ENCODE measurements around the gene PRR22. TPM values are rescaled to one million over a fixed set of nuclear protein-coding genes. Genes with fewer than 3 reads are reported as not detected.

The PRR22 gene
- total and polyA plus RNA-seq, 9 of the 15 experiments (the other 6 are each of a cell fraction or from before 2014, with no cell fraction given), result 0.03 to 12.0 (median 2.0) TPM; not detected in 1

GRCh38 chr19:5790559-5791520 is 6.3 kb upstream of the PRR22 start, which contains the start of gene DUS3L (continued):
- TF ChIP-seq MTF1 (CRISPR knock-in tag; IDR thresholded peaks at IDR 0.05; ENCODE audit: borderline replicate concordance) (no peak), PKNOX1 (IDR thresholded peaks at IDR 0.05) (peak; percentile 55), PTBP1 (IDR thresholded peaks at IDR 0.05; ENCODE audit: low read depth, low read length) (peak; percentile 49; the same call in 1 of the 2 replicates), PRPF4 (IDR thresholded peaks at IDR 0.05; ENCODE audit: insufficient read depth, low read depth, low read length, poor library complexity, severe bottlenecking) (peak; percentile 55), HMGN3 (IDR thresholded peaks at IDR 0.05; ENCODE audit: borderline replicate concordance, extremely low read depth, insufficient read length, low read depth, low read length) (peak; percentile 79), PPARD (CRISPR knock-in tag; IDR thresholded peaks at IDR 0.05) (no peak), GTF3C2 (IDR thresholded peaks at IDR 0.05; ENCODE audit: borderline replicate concordance, extremely low read depth, insufficient read length) (no peak), ZNF311 (CRISPR knock-in tag; IDR thresholded peaks at IDR 0.05) (no peak), MNT (conservative IDR thresholded peaks at IDR 0.05) (peak; percentile 99 to 100), ZNF140 (CRISPR knock-in tag; IDR thresholded peaks at IDR 0.05) (no peak), THRA (IDR thresholded peaks at IDR 0.05) (no peak), ZBTB7A (IDR thresholded peaks at IDR 0.05; ENCODE audit: borderline replicate concordance, control insufficient read depth, low read depth, low read length) (peak; percentile 69; the same call in 1 of the 2 replicates), ARID1B (IDR thresholded peaks at IDR 0.05) (no peak; the same call in 1 of the 2 replicates), GABPB2 (CRISPR knock-in tag; conservative IDR thresholded peaks at IDR 0.05) (no peak; the same call in 1 of the 2 replicates), TRIM28 (IDR thresholded peaks at IDR 0.05) (peak; percentile 62; the same call in 1 of the 2 replicates), SMARCC2 (IDR thresholded peaks at IDR 0.05; ENCODE audit: low read depth) (no peak), ELF1 (tag; IDR thresholded peaks at IDR 0.05) (peak; percentile 86), ZNF431 (CRISPR knock-in tag; IDR thresholded peaks at IDR 0.05) (peak; percentile 78), SUPT5H (IDR thresholded peaks at IDR 0.05) (peak; percentile 98)

All from K562 (cell line).